ENCODE data around the gene ZMPSTE24.
"Not testable (repeated sequence)": the region's sequence is repeated elsewhere in the genome, so short reads cannot be mapped to it uniquely, and the experiment has no call there.

ZMPSTE24 gene

DNA sequence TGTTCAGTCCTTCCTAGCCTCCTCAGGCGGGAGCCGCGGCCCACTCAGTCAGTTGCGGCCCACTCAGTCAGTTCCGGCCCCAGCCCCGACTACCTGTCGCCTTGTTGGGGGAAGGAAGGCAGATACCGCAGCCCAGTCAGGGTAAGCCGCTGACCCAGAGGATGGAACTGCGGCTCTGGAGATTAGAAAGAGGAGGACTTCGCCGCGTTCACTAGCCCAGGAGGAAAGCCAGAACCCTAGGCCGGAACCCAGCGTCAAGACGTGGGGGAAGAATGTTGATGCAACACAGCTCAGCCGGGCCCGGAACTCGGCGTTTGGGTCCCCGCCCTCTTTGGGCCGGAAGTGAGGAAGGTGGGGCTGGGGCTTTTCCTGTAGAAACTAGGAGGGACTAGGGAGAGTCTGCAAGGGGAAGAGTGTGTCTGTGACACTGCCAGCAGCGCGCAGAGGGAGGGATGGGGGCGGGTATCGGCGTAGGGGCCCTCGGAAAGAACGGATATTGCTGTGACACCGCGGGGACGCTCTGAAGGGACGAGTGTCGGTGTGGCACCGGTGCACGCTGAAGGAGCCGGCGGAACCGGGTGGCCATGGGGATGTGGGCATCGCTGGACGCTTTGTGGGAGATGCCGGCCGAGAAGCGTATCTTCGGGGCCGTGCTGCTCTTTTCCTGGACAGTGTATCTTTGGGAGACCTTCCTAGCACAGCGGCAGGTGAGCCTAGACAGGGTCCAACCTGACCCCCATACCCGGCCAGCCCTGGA is at the start of gene ZMPSTE24:
Gene ZMPSTE24, plus strand, starts transcription at position 549 of the 757 bp plus-strand sequence. Its CDS starts 36 bp downstream, at position 585.
- peak; percentile 94 for DNase-seq

DNA sequence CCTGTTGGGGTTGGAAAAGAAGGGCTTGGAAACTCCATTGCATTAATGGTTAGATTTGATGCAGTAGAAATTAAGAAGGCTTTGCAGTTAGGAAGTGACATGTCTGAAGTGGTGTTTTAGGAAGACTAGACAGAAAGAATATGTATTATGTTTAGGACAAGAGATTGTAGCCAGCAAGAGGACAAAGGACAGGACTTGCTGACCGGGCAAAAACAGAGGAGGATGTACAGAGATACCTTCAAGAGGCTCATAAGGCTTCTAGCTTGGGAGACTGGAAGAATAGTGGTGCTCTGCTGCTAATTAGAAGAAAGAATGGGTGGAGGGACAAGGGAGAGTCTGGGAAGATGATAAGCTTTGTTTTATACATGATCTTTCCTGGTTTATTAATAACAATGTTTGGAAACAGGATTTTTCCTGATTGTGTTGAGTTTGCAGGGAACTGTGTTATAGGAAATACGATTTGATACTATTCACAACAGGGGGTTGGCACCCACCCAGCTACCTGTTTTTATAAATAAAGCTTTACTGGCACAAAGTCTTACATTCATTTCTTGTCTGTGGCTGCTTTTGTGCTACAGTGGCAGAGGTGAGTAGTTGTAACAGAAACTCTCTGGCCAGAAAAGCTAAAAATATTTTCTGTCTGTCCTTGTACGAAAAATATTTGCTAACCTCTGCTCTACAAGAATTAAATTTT is 47.4 kb upstream of the ZMPSTE24 start:
- no peak for DNase-seq

DNA sequence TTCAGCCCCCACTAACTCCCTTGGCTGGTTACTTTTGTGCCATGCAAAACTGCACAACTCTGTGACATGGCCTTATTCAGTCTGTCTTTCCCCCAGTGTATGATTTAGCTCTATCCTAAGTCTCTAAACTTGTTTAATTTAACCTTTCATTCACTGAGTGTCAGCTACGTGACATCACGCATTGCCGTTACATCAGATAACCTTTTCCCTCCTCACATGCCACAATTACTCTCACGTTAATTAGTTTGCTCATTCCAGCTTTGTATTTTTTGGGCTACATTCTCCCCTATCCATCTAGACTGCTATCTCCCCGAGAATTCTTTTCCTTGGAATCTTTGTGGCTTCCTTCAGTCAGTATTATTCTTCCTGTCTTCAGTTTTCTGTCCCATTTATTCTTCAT is 39.7 kb upstream of the ZMPSTE24 start:
- DNase-seq = no peak

DNA sequence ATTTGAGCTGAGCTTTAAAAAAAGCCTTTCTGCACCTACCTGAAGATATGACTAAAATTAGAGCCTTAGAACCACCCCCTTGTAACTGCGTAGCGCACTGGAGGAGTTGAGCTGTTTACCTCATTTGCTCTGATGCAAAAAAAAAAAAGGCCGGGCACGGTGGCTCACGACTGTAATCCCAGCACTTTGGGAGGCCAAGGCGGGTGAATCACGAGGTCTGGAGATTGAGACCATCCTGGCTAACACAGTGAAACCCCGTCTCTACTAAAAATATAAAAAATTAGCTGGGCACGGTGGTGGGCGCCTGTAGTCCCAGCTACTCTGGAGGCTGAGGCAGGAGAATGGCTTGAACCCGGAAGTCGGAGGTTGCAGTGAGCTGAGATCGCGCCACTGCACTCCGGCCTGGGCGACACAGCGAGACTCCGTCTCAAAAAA is 36.5 kb upstream of the ZMPSTE24 start:
- not testable (repeated sequence) for DNase-seq

- DNase-seq = no peak
These were observed 35.9 kb upstream of the ZMPSTE24 start for GRCh38 chr1:40221977-40222772.

- DNase-seq = no peak
These were observed 34.0 kb upstream of the ZMPSTE24 start for GRCh38 chr1:40224040-40224439.

DNA sequence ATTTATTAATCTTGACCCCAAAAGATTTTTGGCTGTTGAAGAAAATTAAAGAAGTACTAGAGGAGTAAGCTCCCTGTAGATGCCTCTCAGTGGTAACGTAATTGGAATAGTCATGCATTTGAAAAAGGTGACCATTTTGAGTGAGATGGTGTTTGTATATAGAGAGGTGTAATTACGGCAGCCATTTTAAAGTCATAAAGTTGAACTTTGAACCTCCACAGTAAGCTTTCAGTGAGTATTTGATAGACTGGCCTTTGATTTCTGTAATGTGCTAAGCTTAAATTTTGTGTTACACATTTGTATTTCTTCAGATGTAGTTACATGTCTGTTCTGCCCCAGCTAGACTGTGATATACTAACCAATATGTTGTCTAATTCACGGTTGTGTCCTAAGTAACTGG is 31.8 kb upstream of the ZMPSTE24 start:
- DNase-seq = no peak

DNA sequence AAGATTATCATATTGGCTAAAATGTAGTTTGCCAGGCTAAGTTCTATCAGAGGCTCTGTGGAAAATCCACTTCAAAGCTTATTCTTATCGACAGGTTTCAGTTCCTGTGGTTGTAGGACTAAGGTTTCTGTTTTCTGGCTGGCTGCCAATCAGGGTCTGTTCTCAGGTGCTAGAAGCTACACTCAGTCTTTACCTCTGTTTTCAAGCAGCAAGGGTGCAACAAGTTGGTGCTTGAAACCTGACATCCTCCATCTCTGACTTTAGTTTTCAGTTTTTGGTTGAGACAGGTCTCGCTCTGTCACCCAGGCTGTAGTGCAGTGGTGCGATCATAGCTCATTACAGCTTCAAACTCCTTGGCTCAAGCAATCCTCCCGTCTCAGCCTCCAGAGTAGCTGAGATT is 25.6 kb upstream of the ZMPSTE24 start:
- DNase-seq = peak; percentile 65

DNA sequence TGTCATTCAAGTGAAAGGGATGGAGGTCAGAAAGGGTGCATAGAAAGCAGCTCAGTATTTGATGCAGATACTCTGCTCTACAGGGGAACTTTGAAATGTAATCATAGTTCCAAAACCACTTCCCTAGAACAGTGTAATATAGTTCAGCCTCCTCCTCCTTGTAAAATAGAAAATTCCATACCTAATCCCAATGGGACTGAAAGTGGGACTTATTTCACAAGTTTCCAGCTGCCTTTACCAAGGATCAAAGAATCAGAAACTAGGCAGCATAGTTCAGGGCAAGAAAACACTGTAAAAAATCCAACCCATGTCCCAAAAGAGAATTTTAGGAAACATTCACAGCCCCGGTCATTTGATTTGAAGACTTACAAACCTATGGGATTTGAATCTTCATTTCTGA is 18.4 kb upstream of the ZMPSTE24 start:
- DNase-seq = no peak

- DNase-seq = no peak
These were observed 17.6 kb upstream of the ZMPSTE24 start for GRCh38 chr1:40240390-40240789.

DNA sequence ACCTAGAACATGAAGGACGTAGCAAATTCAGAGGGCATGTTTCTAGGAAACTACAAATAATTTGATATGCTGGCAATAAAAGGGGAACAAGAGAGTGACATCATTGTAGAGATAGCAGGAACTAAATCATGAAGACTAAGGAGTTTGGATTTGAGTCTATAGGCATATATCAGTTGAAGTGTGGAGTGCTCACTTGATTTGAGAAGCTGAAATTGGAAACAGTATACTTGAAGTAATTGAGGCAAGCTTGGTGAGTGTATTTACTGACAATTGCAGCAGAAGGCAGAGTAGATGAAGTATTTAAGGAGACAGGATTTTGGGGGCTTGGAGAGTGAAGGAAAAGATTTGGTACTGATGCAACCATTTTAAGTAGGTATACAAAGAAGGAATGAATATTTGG is 16.7 kb upstream of the ZMPSTE24 start:
- no peak for DNase-seq

- DNase-seq = no peak
These were observed 14.7 kb upstream of the ZMPSTE24 start for GRCh38 chr1:40243351-40243750.

DNA sequence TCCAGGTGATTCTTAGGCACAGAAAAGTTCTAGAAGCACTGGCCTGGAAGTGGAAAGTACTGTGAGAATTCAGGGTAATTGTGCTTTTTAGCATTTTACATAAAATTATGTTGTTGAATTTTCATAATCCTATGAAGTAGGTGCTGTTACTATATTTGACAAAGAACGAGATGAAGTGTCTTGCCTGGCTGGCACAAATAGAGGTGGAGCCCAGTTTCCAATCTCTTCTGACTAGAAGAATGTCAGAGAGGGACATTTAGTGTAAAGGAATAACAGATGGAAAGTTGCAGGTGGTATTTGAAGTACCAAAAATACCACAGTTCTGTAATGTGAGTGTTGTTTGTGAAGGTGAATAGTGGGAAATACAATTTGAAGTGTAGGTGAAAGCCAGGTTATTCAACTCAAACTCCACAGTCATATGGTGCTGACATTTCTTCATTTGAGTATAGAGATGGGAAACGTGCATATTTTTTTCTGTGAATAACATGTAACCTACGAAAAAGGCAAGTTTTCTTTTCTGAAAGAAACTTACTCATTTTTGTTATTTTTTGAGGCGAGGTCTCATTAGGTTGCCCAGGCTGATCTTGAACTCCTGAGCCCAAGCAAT is 13.8 kb upstream of the ZMPSTE24 start:
- DNase-seq = no peak

DNA sequence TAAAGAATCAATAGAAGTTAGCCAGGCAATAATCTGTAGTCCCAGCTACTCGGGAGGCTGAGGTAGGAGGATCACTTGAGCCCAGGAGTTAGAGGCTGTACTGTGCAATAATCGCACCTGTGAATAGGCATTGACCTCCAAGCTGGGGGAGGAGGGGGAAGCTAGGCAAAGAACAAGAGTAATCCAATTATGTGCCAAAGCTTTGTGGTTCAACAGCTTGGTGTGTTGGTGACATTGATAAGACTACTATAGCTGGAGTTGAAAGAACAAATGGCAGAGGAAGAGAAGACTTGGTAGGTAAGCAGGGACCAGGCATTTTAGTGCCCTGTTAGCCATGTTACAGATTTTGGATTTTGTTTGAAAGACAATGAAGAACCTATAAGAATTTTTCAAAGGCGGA is 12.3 kb upstream of the ZMPSTE24 start:
- no peak for DNase-seq

- DNase-seq = no peak
These were observed 10.4 kb upstream of the ZMPSTE24 start, which contains the start of gene TMCO2 for GRCh38 chr1:40247655-40248054. Gene TMCO2, plus strand, starts transcription at chr1:40247937. Its CDS starts 57 bp downstream, at chr1:40247994.

GRCh38 chr1:40248412-40248811 is 9.6 kb upstream of the ZMPSTE24 start:
- no peak for DNase-seq

GRCh38 chr1:40251456-40251855 is 6.6 kb upstream of the ZMPSTE24 start:
- no peak for DNase-seq

GRCh38 chr1:40252601-40253000 is 5.4 kb upstream of the ZMPSTE24 start:
- DNase-seq = no peak

- DNase-seq = no peak
These were observed 2.8 kb upstream of the ZMPSTE24 start for GRCh38 chr1:40255231-40255630.

DNA sequence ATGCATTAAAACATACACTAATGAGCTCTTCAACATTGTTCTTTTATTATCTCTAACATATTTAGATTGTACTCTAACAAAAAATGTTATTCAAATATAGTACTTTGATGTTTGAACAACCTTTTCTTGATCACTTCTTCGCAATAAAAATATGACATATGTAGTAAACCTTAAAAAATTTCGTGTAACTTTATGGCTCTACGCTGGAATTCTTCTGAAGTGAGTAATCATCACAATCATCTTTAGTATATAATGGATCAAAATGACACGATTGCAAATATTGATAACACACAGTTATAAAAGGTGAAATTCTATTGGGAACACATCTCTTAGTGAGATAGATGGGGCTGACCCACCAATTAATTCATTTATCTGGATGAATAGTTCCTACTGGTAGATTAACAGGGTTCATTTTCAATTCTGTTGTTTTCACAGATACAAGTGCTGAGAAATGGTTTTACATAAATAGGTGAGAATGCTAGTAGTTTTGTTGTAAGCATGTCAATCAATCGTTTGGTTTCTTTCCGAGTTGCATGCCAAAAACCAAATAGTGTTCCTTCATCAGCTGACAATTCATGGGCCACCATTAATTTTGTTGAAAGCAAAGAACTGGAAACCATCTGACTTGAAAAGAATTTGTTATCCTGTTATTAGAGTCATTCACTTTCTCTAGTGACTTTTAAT is 1.5 kb upstream of the ZMPSTE24 start:
- DNase-seq = no peak

GRCh38 chr1:40257313-40257687 is 736 bp upstream of the ZMPSTE24 start:
- DNase-seq = no peak

- DNase-seq = no peak
These were observed 371 bp downstream of the ZMPSTE24 start for GRCh38 chr1:40258445-40258769.

DNA sequence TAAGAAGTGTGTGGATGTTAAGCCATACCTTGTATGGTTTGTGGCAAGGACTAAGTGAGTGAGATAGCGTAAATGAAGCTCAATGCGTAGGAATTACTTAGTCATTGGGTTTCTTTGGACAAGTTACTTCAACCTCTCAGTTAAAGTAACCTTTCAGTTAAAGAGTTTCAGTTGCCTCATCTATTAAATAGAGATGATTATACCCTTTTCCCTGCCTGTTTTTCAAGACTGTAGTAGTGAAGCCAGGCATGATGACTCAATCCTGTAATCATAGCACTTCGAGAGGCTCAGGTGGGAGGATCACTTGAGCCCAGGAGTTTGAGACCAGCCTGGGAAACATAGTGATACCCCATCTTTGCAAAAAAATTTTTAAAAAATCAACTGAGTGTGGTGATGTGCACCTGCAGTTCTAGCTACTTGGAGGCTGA is 6.3 kb downstream of the ZMPSTE24 start:
- no peak for DNase-seq

All from CD4-positive, alpha-beta T cell treated with Interleukin-17A for 4 hours (primary cell).